Astrocyte of the spinal cord (primary cell): ENCODE results near the gene PLBD1.

Experiments
- DNase-seq: peaks from one replicate; pipeline ENCODE4 v3.0.0; 2011; ENCODE audit warnings: low read depth, low spot score
- H3K4me3 ChIP-seq: 2 replicates; pipeline ENCODE4 v1.5.1; 2011; ENCODE audit warnings: low read depth, mild to moderate bottlenecking, low read length, moderate library complexity
- CTCF ChIP-seq: IDR thresholded peaks from 2 replicates; pipeline ENCODE4 v1.5.1; 2012; ENCODE audit warnings: low read depth, mild to moderate bottlenecking, low read length, inconsistent platforms
- in situ Hi-C: cut with HindIII; loops from 2 replicates; pipeline ENCODE4 v1.10.0; 2017; ENCODE audit warnings: low sequenced_read_pairs

PLBD1 gene

GRCh38 chr12:14460212-14460841 lies 107.4 kb downstream of the PLBD1 start:
- in situ Hi-C loops: no loop called here
- DNase-seq: no peak

GRCh38 chr12:14454098-14454907 lies 113.4 kb downstream of the PLBD1 start:
- no peak overlapping the region for H3K4me3 ChIP-seq
- in situ Hi-C loops: no loop called here
- peak; percentile 22 for DNase-seq
- peak; percentile 59 for TF ChIP-seq CTCF

More at GRCh38 chr12:14460212-14460841, 107.4 kb downstream of the PLBD1 start:
- no peak overlapping the region for H3K4me3 ChIP-seq
- TF ChIP-seq CTCF: no peak
